Neural cell (in vitro differentiated cells): ENCODE data around the gene ANKS1B.

Experiments
- CTCF ChIP-seq: fragments of 450-650 bp; IDR thresholded peaks from 2 replicates; pipeline ENCODE4 v1.5.1; 2014; ENCODE audit warnings: antibody characterized with exemption, mild to moderate bottlenecking, moderate library complexity; ENCODE audit not compliant: poor library complexity, severe bottlenecking
- EP300 ChIP-seq: fragments of 450-650 bp; conservative IDR thresholded peaks from 2 replicates; pipeline ENCODE4 v1.6.1; 2014; ENCODE audit warnings: antibody characterized with exemption, mild to moderate bottlenecking, moderate library complexity; ENCODE audit not compliant: poor library complexity, severe bottlenecking
- EZH2 ChIP-seq: fragments of 200-600, 300-800 bp; shearing (Covaris generic), sonication (generic); IDR thresholded peaks from 2 replicates; pipeline ENCODE4 v1.6.1; 2014; ENCODE audit warnings: antibody characterized with exemption, low read length, borderline replicate concordance, mild to moderate bottlenecking; ENCODE audit not compliant: insufficient read depth, poor library complexity, severe bottlenecking
- POLR2AphosphoS5 ChIP-seq: IDR thresholded peaks from 2 replicates; pipeline ENCODE4 v1.6.1; 2012
- RAD21 ChIP-seq: fragments of 450-650 bp; conservative IDR thresholded peaks from 2 replicates; pipeline ENCODE4 v1.6.1; 2014; ENCODE audit warnings: antibody characterized with exemption, mild to moderate bottlenecking, moderate library complexity
- REST ChIP-seq: IDR thresholded peaks from 2 replicates; pipeline ENCODE4 v1.6.1; 2012; ENCODE audit warnings: borderline replicate concordance
- SMC3 ChIP-seq: fragments of 450-650 bp; conservative IDR thresholded peaks from 2 replicates; pipeline ENCODE4 v1.6.1; 2014; ENCODE audit warnings: antibody characterized with exemption, mild to moderate bottlenecking, moderate library complexity; ENCODE audit not compliant: poor library complexity

GRCh38 chr12:99343960-99344359 lies 640.8 kb downstream of the ANKS1B start:
- TF ChIP-seq CTCF (no peak), POLR2AphosphoS5 (no peak), EZH2 (no peak), EP300 (no peak), RAD21 (no peak), REST (no peak), SMC3 (no peak)
